HG03439 (cell line): Measurements from ENCODE around the gene BCL6B.
"Not testable (repeated sequence)": the region's sequence is repeated elsewhere in the genome, so short reads cannot be mapped to it uniquely, and the experiment has no call there.

Source experiments
- ATAC-seq: cut with Tn5 transposase; IDR thresholded peaks from one replicate; pipeline ENCODE4 v1.9.1; 2021; ENCODE audit warnings: mild to moderate bottlenecking, moderate library complexity; ENCODE audit not compliant: unreplicated experiment

BCL6B gene

DNA sequence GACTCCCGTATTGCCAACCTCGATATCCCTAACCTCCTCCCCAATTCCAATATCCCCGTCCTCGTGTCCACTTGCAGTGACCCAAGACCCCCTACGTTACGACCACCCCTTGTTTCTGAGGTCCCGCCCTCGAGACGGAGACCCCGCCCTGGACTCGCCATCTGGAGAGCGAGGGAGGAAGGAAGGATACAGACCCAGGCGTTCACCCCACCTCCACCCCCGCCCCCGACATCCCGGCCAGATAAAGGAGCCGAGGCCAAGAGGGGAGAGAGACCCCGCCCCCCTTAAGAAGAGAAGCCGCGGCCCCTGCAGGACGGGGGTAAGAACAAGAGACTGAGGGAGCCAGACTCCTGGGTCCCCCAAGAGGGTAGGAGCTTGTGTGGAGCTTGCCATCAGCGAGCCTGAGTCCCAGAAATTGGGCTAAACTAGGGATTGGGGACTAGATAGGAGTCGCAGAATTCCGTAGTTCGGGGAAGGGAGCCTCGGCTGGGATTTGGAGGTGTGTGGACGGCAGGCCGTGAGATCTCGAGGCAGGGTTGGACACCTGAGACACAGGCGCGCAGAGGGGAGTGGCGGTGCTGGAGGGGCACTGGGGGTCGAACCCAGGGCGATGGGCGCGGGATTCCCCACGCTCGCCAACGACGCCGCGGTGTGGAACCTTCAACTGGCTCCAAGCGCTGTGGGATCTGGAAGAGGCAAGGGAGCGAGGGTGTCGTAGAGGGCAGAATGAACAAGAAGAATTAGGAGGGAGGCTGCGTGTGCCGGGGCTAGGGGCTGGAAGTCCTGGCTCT is at the start of gene BCL6B:
Gene BCL6B, plus strand, starts transcription at position 270 of the 791 bp plus-strand sequence. CDS start 622 bp downstream, outside the sequence.
- ATAC-seq, result no peak

- not testable (repeated sequence) for ATAC-seq
These were observed 43.4 kb upstream of the BCL6B start for GRCh38 chr17:6979440-6979839.

DNA sequence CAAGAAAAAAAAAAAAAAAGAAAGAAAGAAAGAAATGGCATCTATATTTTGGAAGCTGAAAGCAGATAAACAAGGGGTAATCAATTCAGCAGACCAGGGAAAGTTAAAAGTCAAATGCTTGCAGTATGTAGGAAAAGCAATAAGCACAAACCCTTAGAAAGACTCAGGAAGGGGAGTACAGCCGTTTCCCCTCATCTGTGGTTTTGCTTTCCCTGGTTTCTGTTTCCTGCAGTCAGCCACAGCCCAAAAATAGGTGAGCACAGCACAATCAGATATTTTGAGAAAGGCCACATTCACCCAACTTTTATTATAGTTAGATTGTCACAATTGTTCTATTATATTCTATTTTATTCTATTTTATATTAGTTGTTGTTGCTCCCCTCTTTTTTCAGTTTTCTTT is 41.4 kb upstream of the BCL6B start:
- no peak for ATAC-seq

DNA sequence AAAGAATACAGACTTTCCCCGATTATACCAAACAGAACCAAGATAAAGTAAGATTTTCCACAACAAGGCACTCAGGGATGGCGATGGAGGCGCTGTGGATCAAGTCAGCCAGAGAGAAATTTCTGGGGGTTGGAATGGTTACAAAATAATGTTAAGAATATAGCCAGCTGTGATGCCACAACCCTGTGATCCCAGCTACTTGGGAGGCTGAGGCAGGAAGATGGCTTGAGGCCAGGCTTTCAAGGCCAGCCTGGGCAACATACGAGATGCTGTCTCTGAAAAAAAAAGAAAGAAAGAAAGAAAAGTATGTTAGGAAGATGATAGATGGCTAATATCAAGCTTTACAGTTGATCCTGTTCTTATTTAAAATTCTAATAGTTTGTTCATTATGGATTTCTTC is 37.6 kb upstream of the BCL6B start:
- no peak for ATAC-seq

GRCh38 chr17:6986676-6987075 is 36.2 kb upstream of the BCL6B start:
- ATAC-seq, result no peak

DNA sequence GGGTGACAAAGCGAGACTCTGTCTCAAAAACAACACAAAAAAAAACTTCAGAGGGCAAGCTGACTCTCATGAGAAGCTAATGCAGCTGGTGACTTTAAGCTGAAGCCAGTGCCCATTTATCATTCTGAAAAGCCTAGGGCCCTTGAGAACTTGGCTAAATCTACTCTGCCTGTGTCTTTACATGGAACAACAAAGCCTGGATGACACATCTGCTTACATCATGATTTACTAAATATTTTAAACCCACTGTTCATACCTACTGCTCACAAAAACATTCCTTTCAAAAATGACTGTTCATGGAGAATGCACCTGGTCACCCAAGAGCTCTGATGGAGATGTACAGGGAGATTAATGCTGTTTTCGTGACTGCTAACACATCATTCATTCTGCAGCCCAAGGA is 33.1 kb upstream of the BCL6B start:
- no peak for ATAC-seq

DNA sequence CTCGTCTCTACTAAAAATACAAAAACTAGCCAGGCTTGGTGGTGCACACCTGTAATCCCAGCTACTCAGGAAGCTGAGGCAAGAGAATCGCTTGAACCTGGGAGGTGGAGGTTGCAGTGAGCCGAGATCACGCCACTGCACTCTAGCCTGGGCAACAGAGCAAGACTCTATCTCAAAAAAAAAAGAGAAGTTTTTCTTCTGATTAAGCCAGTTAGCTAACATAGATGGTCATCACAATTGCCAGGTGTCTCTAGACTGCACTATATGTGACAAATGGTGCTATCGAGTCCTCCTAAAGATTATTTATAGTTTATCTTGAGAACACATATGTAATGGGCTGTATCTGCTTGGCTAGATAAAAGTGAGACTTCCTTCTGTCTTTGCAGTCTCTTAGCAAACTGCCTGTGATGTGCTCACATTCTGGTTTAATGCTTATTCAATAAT is 29.2 kb upstream of the BCL6B start:
- not testable (repeated sequence) for ATAC-seq

DNA sequence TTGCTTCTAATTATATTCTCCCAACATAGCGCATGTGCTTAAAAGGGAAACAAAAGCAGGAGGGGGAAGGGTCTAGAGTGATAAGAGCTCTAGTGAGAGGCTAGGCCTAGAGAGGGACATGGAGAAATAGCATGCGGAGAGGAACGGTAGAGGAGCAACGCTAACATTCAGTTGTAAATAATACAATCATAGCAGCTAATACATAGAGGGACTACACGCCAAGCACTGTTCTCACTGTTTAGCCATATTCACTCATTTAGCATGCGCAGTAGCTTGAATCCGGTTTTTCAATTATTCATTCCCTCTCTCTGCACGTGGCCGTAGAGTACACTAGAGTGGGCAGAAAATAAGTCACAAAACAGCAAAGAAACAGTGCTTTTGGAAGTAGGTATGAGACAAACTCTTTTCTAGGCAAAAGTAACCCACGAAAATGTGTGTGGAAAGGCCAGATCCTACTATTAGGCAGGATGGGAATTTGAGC is 28.7 kb upstream of the BCL6B start:
- ATAC-seq, result no peak

DNA sequence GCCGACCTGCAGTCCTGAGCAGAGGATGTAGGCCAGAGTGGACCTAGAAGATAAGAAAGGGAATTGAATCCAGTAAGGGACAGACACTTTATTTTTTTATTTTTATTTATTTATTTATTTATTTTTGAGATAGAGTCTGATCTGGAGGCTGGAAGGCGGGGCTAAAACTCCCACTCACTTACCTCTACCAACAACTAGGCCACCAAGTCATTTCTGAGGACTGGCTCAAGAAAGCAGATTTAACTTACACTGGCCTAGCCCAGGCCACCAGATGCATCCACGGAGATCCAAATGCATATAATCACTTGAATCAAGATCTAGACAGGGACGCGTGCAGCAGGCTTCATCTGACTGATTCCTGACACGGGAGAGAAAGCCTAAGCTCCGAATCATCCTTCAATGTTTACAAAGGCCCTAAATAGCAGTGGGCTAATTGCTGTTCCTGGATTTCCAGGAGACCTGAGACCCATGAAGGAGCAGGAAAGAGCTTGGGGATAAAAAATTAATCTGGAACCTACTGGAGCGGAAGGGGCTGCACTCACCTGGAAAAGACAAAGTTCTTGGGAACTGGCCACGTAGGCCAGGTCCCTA is 28.1 kb upstream of the BCL6B start:
- ATAC-seq, result no peak

DNA sequence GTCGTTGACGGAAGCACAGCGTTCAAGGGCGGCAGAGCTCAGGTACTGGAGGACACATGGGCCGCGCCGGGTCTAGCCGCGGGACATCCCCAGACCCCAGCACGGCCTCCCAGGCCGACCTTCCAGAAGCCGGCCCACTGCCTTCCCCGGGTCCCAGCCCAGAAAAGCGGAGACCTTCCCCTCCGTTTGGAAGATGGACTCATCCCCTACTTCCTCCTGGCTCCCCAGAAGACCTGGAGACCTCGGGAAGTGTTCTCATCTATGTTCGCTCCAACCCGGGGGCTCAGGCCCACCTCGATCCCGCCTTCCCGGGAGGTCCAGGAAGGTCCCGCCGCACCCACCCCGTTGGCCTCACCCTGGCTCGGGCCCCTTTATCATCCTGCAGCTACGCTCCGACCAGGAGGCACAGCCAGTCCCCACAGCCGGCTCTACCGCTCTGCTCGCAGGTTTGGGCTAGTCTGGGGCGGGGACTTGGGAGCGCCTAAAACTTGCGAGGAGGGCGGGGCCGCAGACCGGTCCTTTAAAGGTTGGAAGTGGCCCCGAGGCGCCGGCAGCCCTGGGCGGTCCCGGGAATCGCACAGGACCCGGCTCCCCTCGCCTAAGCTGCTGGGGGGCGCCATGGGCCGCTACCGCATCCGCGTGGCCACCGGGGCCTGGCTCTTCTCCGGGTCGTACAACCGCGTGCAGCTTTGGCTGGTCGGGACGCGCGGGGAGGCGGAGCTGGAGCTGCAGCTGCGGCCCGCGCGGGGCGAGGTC is 27.2 kb upstream of the BCL6B start, which contains the start of gene ALOX12:
Gene ALOX12, plus strand, starts transcription at position 550 of the 756 bp plus-strand sequence. Its CDS starts 69 bp downstream, at position 619.
- ATAC-seq, result no peak

DNA sequence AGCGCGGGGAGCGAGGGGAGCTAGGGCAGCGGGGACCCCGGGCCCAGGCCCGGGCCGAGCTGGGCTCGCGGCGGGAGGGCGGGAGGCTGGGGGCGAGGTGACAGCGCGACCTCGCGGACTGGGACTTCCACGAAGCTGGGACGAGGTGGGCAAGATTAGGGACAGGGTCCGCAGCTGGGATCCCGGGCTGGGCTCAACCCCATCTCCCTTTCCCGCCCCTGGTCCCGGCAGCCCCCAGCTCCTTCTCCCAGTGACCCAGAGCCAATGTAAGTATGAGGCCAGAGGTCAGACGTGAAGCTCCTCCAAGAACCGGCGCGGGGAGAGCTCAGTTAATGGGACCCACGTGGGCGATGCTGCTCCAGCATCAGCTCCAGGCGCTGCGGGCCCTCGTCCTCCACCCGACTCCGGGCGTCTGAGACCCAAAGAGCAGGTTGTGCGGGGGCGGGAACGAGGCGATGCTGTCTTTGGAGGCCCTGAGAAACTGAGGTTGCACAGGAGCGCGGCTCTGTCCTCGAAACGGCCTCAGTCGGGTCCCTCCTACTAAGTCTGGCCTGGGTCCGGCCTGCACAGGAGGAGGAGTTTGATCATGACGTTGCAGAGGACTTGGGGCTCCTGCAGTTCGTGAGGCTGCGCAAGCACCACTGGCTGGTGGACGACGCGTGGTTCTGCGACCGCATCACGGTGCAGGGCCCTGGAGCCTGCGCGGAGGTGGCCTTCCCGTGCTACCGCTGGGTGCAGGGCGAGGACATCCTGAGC is 26.4 kb upstream of the BCL6B start:
- ATAC-seq, result no peak

DNA sequence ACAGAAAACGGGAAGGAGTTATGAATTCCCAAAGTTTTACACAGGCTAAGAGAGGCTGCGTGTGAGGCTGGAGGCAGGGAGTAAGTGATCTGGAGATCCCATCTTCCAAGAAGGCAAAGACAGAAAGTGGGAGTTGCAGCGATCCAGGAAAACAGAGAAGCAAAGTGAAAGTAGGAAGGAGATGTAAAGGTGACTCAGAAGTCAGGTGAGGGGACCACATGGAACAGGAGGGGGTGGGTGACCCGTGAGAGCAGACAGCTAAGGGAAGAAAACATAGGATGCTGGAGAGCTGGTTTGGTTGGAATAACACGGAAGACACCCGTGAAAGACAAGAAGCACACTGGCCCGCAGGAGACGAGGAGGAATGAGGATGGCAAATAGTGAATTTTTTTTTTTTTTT is 25.7 kb upstream of the BCL6B start:
- ATAC-seq, result no peak

GRCh38 chr17:6998855-6999508 is 23.9 kb upstream of the BCL6B start:
- ATAC-seq, result no peak

DNA sequence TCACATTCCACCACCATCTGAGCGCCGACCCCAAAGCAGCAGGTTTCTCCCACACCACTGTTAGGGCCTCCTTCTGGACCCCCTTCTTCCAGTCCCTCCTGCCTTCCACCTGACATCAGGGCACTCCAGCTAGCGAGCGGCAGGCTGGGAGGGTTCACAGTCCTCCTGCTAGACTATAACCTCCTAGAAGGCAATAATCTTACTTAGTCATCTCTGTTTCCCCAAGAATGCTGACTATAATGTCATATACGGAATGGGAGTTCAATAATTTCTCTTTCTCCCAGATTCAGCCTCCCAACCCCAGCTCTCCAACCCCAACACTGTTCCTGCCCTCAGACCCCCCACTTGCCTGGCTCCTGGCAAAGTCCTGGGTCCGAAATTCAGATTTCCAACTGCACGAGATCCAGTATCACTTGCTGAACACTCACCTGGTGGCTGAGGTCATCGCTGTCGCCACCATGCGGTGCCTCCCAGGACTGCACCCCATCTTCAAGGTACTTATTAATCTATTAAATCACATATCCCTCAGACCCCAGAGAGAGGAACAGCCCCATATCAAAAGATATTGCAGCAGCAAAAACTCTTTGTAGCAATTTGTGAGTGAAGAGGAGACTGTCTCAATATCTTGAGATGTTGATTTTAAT is 21.4 kb upstream of the BCL6B start:
- no peak for ATAC-seq

DNA sequence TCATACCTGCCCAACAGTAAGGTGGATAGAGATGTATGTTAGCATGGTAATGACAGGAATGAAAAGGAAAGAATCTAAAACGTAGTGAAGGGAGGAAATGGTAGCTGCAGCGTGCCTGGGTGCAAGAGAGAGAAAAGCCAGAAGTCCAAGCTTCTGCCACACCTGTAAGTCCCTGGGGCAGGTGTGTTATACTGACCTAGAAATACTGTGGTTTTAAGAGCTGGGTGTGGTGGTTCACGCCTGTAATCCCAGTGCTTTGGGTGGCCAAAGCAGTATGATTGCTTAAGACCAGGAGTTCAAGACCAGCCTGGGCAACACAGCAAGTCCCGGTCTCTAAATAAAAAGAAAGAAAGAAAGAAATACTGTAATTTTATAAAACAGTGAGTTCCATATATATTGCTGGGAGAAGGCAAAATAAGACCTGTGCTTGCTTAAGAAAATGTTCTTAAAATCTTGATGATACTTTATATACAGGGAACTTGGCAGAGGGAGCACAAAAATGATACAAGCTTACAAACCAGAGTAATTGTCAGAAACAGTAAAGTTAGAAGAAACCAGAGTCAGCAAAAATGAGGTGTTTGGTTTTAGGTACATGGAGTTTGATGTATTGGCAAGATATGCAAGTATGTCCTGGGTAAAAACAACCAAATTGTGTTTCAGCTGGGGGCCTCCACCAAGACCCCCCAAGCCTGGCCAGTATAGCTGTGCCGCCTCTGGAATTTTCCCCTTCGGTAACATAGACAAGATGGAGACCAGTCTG is 20.4 kb upstream of the BCL6B start:
- no peak for ATAC-seq

DNA sequence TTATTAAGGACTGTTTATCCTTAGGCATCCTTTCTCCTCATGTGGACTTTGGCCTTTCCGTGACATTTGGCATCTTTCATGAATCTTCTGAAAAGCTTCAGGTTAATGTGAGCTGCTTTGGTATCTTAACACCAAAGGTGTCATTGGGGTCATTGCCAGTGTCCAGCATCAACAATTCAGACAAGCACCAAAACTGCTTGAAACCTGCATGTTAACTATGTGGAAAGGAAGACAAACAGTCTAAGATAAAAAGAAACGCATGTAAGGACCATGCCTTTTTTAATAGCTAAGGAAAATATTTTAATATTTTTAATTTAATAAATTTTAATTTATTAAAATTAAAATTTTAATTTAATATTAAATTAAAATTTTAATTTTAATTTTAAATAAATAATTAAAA is 19.1 kb upstream of the BCL6B start:
- ATAC-seq, result no peak

DNA sequence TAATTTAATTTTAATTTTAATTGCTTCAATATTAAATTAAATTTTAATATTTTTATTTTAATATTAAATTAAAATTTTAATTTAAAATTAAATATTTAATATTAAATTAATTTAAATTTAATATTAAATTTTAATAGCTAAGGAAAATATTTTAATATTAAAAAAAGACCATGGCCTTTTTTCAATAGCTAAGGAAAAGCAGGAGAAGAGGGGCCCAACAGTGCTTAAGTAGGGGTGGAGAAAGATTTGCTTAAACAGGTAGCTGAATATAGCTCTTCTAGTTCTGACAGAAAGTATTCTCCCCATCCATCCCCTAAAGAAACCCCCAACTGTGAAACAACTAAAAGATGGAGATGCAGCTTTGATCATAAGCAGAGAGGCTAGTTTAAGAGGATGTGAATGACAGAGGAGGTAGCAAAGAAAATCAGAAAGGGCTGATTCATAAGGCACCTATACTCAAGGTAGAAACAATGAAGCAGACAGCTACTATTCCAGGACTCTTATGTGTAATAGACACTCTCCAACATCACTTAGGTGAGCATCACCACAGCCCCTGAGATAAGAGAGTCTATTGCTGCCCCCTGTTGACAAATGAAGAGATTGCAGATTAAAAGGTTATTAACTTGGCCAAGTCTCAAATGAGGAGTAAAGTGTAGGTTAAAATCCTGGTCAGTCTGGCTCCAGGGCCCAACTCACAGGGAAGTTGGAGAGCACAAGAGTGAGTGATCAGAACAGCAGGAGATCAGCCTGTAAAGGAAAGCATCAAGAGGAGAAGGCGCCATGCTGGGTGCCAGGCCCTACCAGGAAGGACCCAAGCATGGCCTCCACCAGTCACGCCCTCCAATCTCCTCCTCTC is 18.2 kb upstream of the BCL6B start:
- ATAC-seq, result no peak

DNA sequence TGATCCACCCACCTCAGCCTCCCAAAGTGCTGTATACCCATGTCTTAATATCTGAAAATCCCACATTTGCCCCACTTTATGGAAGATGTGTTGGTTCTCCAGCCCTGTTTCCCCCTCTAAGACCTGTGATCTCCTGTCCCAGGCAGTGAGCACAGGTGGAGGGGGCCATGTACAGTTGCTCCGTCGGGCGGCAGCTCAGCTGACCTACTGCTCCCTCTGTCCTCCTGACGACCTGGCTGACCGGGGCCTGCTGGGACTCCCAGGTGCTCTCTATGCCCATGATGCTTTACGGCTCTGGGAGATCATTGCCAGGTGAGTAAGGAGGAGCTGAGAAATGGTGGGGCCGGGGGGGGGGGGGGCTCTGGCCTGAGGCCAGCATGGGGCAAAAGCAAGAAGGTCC is 17.1 kb upstream of the BCL6B start:
- no peak for ATAC-seq
